Activated CD4-positive, alpha-beta T cell treated with anti-CD3 and anti-CD28 coated beads, Interleukin-2, amount 50 U/mL, for 1 hour (primary cell): ENCODE measurements around the gene RASGRF2.
"Not testable (repeated sequence)": the region's sequence is repeated elsewhere in the genome, so short reads cannot be mapped to it uniquely, and the experiment has no call there.

Source experiments
- DNase-seq: peaks from one replicate; pipeline ENCODE4 v3.0.0-alpha.2; 2020

RASGRF2 gene

DNA sequence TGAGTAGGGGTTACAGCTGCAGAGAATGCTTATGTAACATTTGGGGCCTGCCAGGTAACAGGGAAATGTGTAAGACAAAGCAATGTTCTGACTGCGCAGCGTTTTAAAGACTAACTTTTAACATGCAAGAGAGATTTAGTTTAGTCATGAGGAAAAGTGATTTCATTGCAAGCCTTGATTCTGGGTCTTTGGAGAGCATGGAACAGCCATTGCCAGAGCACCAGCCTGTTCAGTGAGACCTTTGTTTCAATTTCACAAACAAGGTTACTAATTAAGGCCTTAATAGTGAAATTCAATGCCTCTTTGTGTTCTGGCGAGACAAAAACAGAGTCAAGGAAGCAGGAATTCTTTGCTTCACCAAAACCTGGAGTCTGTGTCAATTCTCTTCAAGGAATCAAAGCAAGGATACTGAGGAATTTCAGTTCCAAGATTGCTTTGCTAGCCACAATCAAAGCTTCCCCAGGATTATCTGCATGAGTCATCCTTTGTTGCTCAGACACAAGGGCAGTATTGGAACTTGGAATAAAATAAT is 287.3 kb downstream of the RASGRF2 start:
- DNase-seq: no peak

DNA sequence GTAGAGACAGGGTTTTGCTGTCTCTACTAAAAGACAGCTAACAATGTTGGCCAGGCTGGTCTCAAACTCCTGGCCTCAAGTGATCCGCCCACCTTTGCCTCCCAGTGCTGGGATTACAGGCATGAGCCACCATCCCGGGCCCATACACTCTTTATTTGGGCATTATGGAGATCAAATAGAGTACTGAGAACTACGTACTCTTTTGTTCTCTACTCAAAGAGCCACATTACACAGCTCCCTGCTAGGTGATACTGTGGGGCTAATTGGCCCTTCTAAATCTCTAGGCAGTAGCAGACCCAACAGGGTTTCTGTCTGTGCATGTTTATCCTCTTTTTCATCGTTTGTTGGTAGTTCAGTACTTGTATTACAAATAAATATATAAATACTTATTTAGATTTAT is 289.1 kb downstream of the RASGRF2 start:
- no peak for DNase-seq

DNA sequence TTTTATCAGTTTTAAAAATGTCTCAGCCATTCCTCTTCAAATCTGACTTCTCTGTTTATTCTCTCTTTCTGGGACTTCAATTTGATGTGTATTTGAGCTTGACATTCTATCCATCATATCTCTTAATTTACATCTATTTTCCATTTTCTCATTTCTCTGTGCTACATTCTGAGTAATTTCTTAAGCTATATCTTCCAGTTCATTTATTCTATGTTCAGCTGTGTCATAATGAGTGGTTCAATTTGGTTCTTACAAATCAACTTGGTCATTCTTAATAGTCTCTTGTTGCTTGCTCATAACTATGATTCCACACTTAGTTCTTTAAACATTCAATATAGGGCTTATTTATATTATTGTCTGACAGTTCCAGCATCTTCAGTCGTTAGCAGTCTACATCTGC is 289.8 kb downstream of the RASGRF2 start:
- no peak for DNase-seq

DNA sequence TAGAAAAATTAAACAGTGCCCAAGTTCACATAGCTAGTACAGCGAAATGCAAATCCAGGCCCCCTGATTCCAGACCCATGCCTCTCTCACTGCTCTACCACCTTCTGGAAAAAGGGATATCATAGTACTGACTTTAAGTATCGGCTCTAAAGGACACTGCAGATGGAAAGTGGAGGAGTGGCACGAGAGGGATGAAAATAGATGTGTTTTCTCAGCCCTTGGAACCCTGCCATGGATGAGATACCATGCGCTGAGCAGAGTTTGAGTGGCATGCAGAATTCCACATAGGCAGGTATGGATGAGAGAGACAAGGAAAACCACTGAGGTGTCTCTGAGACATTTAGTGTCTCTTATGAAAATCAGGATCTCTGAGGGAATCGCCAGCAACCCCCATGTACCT is 291.8 kb downstream of the RASGRF2 start:
- no peak for DNase-seq

DNA sequence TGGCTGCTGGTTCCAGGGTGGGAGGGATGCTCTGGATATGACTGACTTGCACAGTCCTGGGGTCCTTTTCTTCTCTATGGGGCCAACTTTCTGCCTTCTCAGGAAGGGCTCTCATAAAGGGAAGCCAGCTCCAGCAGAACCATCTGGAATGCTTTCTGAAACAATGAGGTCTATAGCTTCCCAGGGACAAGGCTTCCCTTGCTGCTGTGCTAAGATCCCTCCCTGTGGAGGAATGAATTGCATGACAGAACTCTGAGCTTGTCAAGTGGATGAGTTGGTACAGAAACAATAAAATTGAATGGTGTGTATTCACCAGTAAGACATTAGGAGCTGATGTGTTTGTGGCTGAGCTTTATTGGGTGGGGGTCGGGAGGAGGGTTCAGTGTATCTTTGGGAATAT is 292.7 kb downstream of the RASGRF2 start:
- DNase-seq: no peak

DNA sequence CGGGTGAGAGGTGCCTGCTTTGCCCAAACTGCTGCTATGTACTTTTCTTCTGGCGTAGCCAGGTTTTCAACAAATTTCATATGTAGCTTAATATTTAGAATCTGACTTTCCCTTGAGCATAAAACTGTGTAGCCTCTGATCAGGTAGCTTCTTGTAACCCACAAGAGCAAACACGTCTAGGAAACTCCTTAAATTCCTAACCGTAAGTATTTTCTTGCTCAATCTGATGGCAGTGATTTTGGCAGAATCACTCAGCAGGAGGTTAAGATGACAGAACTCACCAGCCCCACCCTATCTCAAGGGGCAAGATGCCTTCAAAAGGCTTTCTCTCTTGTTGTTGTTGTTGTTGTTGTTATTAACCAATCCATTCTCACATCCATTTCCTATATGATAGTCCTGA is 293.7 kb downstream of the RASGRF2 start:
- no peak for DNase-seq

DNA sequence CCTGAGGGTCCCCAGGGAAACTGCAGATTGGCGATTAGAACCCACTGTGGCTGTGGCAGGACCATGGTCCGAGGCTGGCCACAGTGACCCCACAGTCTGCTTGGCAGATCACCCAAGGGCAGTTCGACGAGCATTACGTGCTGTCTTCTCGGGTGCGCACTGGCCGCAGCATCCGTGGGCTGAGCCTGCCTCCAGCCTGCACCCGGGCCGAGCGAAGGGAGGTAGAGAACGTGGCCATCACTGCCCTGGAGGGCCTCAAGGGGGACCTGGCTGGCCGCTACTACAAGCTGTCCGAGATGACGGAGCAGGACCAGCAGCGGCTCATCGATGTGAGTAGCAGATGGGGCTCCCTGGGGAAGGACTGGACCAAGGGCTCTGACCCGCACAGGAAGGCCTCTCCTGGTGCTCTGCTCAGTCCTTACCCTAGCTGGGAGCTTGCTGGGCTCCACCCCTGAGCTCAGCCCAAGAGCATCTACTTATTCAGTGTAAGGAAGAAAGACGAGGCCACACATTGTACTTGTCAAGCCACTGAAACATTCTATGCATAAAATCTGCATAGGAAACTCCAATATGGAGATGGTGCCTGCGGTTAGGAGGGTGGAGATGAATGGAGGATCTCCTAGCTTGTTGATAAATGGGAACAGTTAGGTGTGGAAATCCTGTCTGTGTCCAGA is 294.9 kb downstream of the RASGRF2 start:
- DNase-seq: no peak

DNA sequence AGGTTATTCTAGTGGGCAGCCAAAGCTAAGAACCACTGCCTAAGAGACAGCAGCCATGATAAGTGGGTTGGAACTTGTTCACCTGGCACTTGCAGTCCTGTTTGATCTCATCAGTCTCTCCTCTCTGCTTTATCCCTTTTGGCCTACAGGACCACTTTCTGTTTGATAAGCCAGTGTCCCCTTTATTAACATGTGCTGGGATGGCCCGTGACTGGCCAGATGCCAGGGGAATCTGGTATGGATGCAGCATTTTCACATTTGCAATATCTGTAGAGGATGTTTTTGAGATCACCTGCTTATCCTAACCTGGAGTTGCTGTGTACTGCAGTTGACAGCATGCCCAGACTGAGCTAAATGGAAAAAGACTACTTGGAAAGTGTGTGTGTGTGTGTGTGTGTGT is 296.6 kb downstream of the RASGRF2 start:
- DNase-seq: no peak

DNA sequence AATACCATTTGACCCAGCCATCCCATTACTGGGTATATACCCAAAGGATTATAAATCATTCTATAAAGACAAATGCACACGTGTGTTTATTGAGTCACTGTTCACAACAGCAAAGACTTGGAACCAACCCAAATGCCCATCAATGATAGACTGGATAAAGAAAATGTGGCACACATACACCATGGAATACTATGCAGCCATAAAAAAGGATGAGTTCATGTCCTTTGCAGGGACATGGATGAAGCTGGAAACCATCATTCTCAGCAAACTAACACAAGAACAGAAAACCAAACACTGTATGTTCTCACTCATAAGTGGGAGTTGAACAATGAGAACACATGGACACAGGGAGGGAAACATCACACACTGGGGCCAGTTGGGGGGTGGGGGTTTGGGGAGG is 302.6 kb downstream of the RASGRF2 start:
- not testable (repeated sequence) for DNase-seq

DNA sequence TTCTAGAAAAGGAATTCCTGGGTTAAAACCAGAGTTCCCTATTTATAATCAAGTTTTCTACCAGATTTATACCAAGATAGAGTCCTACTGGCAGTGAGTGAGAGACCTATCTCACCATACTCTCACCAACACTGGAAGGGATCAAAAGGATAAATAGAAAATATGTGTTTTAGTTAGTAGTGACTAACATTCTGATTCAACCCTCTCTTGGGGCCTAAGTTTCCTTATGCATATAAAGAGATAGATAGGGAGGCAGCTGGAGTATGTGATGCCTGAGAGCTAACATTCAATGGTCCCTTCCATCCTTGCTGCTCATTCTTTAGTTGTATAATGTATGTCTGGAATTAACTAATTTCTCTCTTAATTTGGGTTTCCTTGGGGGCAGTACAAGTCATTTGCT is 304.9 kb downstream of the RASGRF2 start:
- DNase-seq: no peak

DNA sequence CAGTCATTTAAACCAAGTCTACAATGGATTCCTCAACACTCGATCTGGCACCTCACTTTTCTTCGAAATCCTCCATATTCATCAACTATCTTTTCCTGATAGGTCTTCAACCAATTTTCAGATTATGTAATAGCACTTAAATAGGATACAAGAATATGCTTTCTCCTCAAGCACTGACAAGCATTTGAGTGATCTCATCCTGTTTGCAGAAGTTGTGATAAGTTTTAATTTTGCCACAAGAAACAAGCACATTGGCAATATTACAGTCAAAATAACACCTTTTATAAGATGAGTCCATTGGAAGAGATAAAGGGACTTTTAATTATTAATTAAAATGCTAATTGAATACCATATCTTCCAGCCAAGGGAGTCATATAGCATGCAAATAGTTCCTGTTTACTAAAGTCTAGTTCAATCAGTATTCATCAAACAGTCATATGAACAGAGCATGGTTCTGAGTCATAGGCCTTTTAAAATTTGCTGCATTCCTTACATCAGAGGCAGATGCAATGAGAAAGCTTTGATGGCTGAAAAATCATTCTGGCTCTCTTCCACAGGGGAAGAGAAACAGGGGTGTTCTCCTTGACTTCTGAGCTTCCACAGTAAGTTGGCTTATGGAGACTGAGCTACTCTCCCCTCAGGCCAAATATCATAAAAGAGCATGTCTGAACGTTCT is 308.5 kb downstream of the RASGRF2 start:
- DNase-seq: no peak

DNA sequence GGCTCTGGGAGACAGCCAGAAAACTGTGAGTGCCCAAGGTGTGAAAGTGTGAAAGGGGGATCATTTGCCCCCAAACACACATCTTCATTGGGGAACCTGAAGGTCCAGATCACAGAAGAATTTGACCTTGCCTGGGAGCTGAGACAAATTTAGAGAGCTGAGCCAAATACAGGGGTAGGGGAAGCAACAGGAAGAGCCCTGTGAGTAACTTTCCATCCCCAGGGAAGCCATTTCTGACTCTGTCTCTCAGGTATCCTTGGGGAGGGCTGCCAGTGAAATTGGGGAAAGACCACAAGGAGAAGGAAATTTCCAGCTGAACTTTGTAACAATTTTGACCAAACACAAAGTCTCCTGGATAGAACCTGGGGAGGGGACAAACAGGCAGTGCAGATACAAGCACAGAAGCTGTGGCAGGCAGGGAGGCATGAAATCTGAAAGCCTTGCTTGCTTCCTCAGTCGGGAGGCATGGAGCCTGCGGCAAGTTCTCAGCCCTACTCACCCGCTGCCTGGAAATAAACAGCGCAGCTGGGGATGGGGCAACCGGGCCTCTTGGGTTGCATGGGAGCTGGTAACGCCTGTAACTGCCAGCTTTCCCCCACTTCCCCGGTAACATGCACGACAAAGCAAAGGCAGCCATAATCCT is 309.7 kb downstream of the RASGRF2 start:
- no peak for DNase-seq

DNA sequence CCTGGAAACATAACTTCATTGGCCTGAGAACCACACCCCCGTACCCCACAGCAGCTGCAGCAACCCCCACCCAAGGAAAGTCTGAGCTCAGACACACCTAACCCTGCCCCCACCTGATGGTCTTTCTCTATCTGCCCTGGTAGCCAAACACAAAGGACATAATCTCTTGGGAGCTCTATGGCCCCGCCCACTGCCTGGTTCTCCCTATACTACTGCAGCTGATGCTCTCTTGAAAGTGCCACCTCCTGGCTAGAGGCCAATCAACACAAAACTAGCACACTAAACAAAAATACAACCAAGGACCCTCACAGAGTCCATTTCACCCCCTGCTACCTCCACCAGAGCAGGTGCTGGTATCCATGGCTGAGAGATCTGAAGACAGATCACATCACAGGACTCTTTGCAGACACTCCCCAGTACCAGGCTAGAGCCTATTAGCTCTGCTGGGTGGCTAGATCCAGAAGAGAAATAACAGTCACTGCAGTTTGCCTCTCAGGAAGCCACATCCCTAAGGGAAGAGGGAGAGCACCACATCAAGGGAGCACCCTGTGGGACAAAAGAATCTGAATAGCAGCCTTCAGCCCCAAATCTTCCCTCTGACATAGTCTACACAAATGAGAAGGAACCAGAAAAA is 310.3 kb downstream of the RASGRF2 start:
- DNase-seq: not testable (repeated sequence)
